Stimulated activated CD4-positive, alpha-beta T cell treated with anti-CD3 and anti-CD28 coated beads, Interleukin-15, amount 100 ng/mL, for 24 hours (primary cell): ENCODE measurements around the gene ENTPD6.
"Not testable (repeated sequence)": the region's sequence is repeated elsewhere in the genome, so short reads cannot be mapped to it uniquely, and the experiment has no call there.

Source experiments
- DNase-seq: peaks from one replicate; pipeline ENCODE4 v3.0.0-alpha.2; 2020

ENTPD6 gene

GRCh38 chr20:25195014-25195961 lies at the start of gene ENTPD6:
TSS of gene ENTPD6 (plus strand) at chr20:25195712. CDS start at chr20:25206537, 10,825 bp downstream.
- peak; percentile 93 for DNase-seq

GRCh38 chr20:25146976-25147375 lies 48.5 kb upstream of the ENTPD6 start:
- no peak for DNase-seq

GRCh38 chr20:25147716-25148115 lies 47.8 kb upstream of the ENTPD6 start:
- DNase-seq: no peak

- DNase-seq: peak; percentile 74
These were observed 47.1 kb upstream of the ENTPD6 start for GRCh38 chr20:25148181-25148981.

GRCh38 chr20:25148982-25149846 lies 46.3 kb upstream of the ENTPD6 start:
- no peak for DNase-seq

GRCh38 chr20:25150016-25150415 lies 45.5 kb upstream of the ENTPD6 start:
- DNase-seq: no peak

- DNase-seq: no peak
These were observed 37.5 kb upstream of the ENTPD6 start for GRCh38 chr20:25158043-25158442.

GRCh38 chr20:25160467-25160866 lies 35.0 kb upstream of the ENTPD6 start:
- DNase-seq: no peak

- no peak for DNase-seq
These were observed 34.6 kb upstream of the ENTPD6 start for GRCh38 chr20:25160897-25161296.

- DNase-seq: no peak
These were observed 30.4 kb upstream of the ENTPD6 start for GRCh38 chr20:25165128-25165527.

- DNase-seq: not testable (repeated sequence)
These were observed 29.3 kb upstream of the ENTPD6 start for GRCh38 chr20:25166105-25166782.

GRCh38 chr20:25173321-25173720 lies 22.2 kb upstream of the ENTPD6 start:
- DNase-seq: no peak

- no peak for DNase-seq
These were observed 21.6 kb upstream of the ENTPD6 start for GRCh38 chr20:25173886-25174308.

- no peak for DNase-seq
These were observed 19.3 kb upstream of the ENTPD6 start for GRCh38 chr20:25176184-25176583.

GRCh38 chr20:25177890-25178321 lies 17.6 kb upstream of the ENTPD6 start:
- DNase-seq: no peak

- peak; percentile 5 for DNase-seq
These were observed 16.7 kb upstream of the ENTPD6 start for GRCh38 chr20:25178563-25179438.

- no peak for DNase-seq
These were observed 15.9 kb upstream of the ENTPD6 start for GRCh38 chr20:25179439-25180089.

- not testable (repeated sequence) for DNase-seq
These were observed 11.1 kb upstream of the ENTPD6 start for GRCh38 chr20:25184391-25184790.

- DNase-seq: no peak
These were observed 8.3 kb upstream of the ENTPD6 start for GRCh38 chr20:25187220-25187619.

- DNase-seq: no peak
These were observed 7.9 kb upstream of the ENTPD6 start for GRCh38 chr20:25187635-25188034.
